Mucosa of rectum (tissue), 2 donors: ENCODE results near the gene TAS2R46.
"Not testable (repeated sequence)": the region's sequence is repeated elsewhere in the genome, so short reads cannot be mapped to it uniquely, and the experiment has no call there.

Experiments used
- H3K27ac ChIP-seq, 2 donors: one replicate each; pipeline ENCODE4 v1.7.0; 2013; ENCODE audit warnings: inconsistent platforms in 2 of 2, low read depth in 2 of 2, low read length in 2 of 2
- H3K27me3 ChIP-seq, 2 donors: one replicate each; pipeline ENCODE4 v1.7.0; 2013; ENCODE audit warnings: low read length in 2 of 2; ENCODE audit not compliant: control insufficient read depth in 2 of 2, insufficient read depth in 2 of 2
- H3K36me3 ChIP-seq, 2 donors: one replicate each; pipeline ENCODE4 v1.7.0; 2013; ENCODE audit warnings: low read length in 2 of 2; ENCODE audit not compliant: control insufficient read depth in 2 of 2, insufficient read depth in 2 of 2
- H3K4me1 ChIP-seq, 2 donors: one replicate each; pipeline ENCODE4 v1.7.0; 2013; ENCODE audit warnings: low read length in 2 of 2, mild to moderate bottlenecking in 1 of 2; ENCODE audit not compliant: control insufficient read depth in 2 of 2, insufficient read depth in 2 of 2
- H3K4me3 ChIP-seq, 2 donors: one replicate each; pipeline ENCODE4 v1.7.0; 2013; ENCODE audit warnings: low read length in 2 of 2
- H3K9ac ChIP-seq, 2 donors: one replicate each; pipeline ENCODE4 v1.7.0; 2013; ENCODE audit warnings: low read length in 2 of 2, low read depth in 1 of 2, mild to moderate bottlenecking in 1 of 2
- H3K9me3 ChIP-seq, 2 donors: one replicate each; pipeline ENCODE4 v1.7.0; 2013; ENCODE audit warnings: low read length in 2 of 2; ENCODE audit not compliant: control insufficient read depth in 2 of 2
- donor health status: healthy.
- donor health status: Normal muscosa, but diverticular disease.

Gene TAS2R46

DNA sequence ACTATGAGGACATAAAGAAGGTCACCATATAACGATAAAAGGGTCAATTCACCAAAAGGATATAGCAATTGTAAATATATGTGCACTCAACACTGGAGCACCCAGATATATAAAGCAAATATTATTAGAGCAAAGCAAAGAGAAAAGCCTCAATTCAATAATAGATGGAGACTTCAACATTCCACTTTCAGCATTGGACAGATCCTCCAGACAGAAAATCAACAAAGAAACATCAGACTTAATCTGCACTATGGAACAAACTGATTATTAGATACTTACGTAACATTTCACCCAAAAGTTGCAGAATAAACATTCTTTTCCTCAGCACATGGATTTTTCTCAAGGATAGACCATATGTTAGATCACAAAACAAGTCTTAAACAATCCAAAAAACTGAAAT is 20.7 kb downstream of the TAS2R46 start:
- not testable (repeated sequence) for H3K36me3 ChIP-seq

DNA sequence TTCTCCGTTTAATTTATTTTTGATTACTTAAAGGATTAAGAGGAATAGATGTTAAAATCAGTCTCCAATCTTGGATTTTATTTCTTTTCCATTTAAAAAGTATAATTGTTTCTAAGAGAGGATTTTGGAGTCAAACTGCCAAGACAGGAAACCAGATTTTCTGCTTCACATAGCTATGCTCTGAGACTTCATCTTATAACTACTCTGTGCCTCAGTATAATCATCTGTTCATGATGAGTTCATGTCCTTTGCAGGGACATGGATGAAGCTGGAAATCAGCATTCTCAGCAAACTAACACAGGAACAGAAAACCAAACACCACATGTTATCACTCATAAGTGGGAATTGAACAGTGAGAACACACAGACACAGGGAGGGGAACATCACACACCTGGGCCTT is 21.9 kb downstream of the TAS2R46 start:
- Histone ChIP-seq H3K36me3 (no peaks in the 10 kb centered on the region), H3K27me3 (no peaks in the 10 kb centered on the region), H3K9me3 (no peaks in the 10 kb centered on the region), H3K4me1 (no peaks in the 10 kb centered on the region), H3K27ac (no peak overlapping the region), H3K9ac (no peak overlapping the region), H3K4me3 (no peak overlapping the region)

More for the DNA sequence above, 20.7 kb downstream of the TAS2R46 start:
- H3K9me3 ChIP-seq, H3K4me3 ChIP-seq, H3K9ac ChIP-seq, H3K27me3 ChIP-seq, H3K4me1 ChIP-seq, H3K27ac ChIP-seq: not testable (repeated sequence)

DNA sequence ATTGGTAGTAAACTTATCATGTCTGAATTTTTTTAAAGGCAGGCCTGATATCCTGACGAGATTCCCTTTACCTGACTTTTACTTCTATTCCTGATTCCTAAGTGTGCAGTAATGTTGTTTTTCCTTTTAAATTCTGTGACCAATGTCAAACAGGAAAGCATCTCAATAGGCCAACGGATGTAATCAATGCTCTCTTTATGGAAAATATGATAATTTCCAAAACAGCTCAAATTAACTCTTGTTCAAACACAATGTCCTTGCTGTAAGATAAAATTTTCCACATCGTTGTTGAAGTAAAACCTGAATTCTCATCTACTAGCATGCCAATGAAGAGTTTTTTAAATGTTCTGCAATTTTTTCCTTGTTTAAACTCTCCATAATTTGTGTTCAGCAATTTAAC is 22.9 kb downstream of the TAS2R46 start:
- H3K9ac ChIP-seq = no peak overlapping the region
- H3K27ac ChIP-seq = no peak overlapping the region
- H3K27me3 ChIP-seq = no peaks in the 10 kb centered on the region
- no peaks in the 10 kb centered on the region for H3K9me3 ChIP-seq
- no peaks in the 10 kb centered on the region for H3K36me3 ChIP-seq
- H3K4me3 ChIP-seq = no peak overlapping the region
- no peaks in the 10 kb centered on the region for H3K4me1 ChIP-seq

DNA sequence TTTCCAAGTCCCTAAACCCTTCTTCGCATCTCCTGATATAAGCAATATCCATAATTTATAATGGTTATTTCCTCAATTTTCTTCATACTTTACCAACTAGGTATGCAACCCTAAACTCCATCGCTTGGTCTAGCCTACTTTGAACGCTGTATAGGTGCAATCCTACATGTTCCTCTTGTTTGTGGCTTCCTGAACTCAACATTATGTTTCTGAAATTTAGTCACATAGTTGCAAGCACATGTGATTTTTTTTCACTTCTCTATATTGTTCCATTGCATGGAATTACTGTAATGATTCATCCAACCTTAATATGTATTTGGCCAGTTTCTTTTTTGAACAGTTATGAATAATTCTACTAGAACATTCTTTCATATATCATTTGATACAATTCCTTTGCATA is 28.1 kb downstream of the TAS2R46 start:
- H3K4me1 ChIP-seq, H3K9me3 ChIP-seq, H3K9ac ChIP-seq, H3K27ac ChIP-seq, H3K27me3 ChIP-seq, H3K4me3 ChIP-seq, H3K36me3 ChIP-seq: not testable (repeated sequence)

DNA sequence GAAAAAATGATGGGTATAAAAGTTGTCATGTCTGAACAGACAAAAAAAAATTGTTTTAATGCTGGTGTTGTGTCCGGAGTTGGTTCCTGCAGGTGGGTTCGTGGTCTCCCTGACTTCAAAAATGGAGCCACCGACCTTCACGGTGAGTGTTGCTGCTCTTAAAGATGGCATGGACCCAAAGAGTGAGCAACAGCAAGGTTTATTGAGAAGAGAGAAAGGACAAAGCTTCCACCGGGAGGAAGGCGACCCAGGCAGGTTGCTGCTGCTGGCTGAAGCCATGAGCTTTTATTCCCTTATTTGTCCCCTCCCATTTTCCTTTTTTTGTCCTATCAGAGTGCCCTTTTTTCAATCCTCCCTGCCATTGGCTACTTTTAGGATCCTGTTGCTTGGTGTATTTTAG is 30.8 kb downstream of the TAS2R46 start, which contains the start of gene TAS2R31:
TAS2R31 (minus strand) TSS at position 101 of the 400 bp plus-strand sequence; CDS start at position 29, 72 bp downstream.
- Histone ChIP-seq H3K9me3 (no peaks in the 10 kb centered on the region), H3K4me1 (no peaks in the 10 kb centered on the region), H3K27ac (no peak within 1 kb of the TSS), H3K27me3 (no peaks in the 10 kb centered on the region), H3K36me3 (peaks cover 0 to 9% of the 10 kb centered on the region in 2 donors), H3K9ac (no peak within 1 kb of the TSS), H3K4me3 (no peak within 1 kb of the TSS)

DNA sequence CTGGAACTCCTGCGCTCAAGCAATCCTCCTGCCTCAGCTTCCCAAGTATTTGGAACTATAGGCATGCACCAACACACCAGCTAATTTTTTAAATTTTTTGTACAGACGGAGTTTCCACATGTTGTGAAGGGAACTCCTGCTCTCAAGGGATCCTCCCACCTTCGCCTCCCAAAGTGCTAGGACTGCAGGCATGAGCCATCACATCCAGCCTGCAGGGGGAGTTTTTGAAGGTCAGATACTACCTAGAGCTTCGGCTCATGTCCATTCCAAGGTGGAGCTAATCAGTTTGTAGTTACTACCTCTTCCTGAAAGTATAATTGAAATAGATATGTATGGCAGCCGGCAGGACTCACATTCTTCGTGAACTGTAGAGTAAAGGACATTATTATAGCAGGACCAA is 36.0 kb downstream of the TAS2R46 start:
- H3K27me3 ChIP-seq = no peaks in the 10 kb centered on the region
- H3K27ac ChIP-seq = no peak overlapping the region
- H3K4me3 ChIP-seq = no peak overlapping the region
- H3K36me3 ChIP-seq = peaks cover 0 to 9% of the 10 kb centered on the region in 2 donors
- no peaks in the 10 kb centered on the region for H3K4me1 ChIP-seq
- no peak overlapping the region for H3K9ac ChIP-seq
- H3K9me3 ChIP-seq = no peaks in the 10 kb centered on the region

DNA sequence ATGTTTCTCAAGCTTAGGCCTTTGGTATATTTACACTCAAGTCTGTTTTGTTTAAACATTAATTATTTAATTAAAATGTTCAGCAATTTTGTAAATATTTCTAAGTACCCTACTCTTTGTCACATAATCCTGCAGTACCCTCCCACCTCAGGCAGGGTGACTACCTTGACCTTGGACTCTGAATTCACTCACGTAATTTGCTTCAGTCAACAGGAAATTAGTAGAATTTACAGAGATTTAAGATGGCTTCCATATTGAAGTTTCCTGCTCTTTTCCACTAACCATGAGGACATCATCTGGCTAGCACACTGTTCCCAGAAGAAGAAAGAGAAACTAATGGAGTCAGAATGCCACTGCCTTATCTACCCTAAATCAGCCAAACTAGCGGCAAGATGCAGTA is 38.7 kb downstream of the TAS2R46 start:
- Histone ChIP-seq H3K9ac (no peak overlapping the region), H3K9me3 (no peaks in the 10 kb centered on the region), H3K4me1 (no peaks in the 10 kb centered on the region), H3K27me3 (no peaks in the 10 kb centered on the region), H3K27ac (no peak overlapping the region), H3K36me3 (peaks cover 0 to 9% of the 10 kb centered on the region in 2 donors), H3K4me3 (no peak overlapping the region)

DNA sequence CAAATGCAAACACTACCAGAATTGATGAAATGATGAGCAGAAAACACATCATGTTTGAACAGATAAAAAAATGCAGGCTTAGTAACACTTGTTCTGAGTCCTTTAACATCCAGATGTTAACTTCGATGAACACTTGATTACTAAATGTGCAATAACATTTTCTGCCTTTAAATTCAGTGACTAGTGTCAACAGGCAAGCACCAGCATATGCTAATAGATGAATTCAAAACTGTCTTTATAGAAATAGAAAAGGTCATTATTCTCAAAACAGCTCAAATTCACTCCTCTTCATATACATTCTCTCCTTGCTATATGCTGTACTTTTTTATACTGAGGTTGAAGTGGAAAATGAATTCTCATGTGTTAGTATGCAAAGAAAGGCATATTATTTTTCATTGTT is 39.6 kb downstream of the TAS2R46 start, which contains the start of gene TAS2R19:
TAS2R19 (minus strand) TSS at position 101 of the 400 bp plus-strand sequence; CDS start at position 52, 49 bp downstream.
- H3K4me1 ChIP-seq = no peaks in the 10 kb centered on the region
- H3K9me3 ChIP-seq = no peaks in the 10 kb centered on the region
- no peak within 1 kb of the TSS for H3K27ac ChIP-seq
- peaks cover 0 to 2% of the 10 kb centered on the region in 2 donors for H3K36me3 ChIP-seq
- no peaks in the 10 kb centered on the region for H3K27me3 ChIP-seq
- no peak within 1 kb of the TSS for H3K9ac ChIP-seq
- no peak within 1 kb of the TSS for H3K4me3 ChIP-seq

DNA sequence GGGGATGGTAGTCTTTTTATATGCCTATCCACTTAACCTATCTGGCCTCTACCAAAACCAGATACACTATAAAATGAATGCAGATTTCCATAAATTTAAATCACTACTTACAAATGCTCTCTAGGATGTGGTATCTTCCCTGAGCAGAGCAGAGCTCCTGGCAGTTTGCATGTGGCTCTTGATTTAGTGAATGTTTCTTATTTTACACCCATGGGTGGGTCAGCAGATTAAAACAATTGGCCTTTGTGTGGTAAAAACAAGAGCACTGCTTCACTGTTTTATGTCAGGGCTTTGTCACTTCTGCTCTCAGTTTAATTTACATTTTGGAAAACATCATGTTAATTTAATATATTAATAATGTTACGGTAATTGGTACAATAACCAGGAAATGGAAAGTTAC is 45.2 kb downstream of the TAS2R46 start:
- peak overlapping the region; percentile 56 to 77 for H3K27ac ChIP-seq
- no peak overlapping the region for H3K9ac ChIP-seq
- no peak overlapping the region for H3K4me3 ChIP-seq
- no peaks in the 10 kb centered on the region for H3K27me3 ChIP-seq
- H3K36me3 ChIP-seq = no peaks in the 10 kb centered on the region
- H3K4me1 ChIP-seq = peaks cover 11 to 12% of the 10 kb centered on the region in 2 donors
- H3K9me3 ChIP-seq = no peaks in the 10 kb centered on the region

DNA sequence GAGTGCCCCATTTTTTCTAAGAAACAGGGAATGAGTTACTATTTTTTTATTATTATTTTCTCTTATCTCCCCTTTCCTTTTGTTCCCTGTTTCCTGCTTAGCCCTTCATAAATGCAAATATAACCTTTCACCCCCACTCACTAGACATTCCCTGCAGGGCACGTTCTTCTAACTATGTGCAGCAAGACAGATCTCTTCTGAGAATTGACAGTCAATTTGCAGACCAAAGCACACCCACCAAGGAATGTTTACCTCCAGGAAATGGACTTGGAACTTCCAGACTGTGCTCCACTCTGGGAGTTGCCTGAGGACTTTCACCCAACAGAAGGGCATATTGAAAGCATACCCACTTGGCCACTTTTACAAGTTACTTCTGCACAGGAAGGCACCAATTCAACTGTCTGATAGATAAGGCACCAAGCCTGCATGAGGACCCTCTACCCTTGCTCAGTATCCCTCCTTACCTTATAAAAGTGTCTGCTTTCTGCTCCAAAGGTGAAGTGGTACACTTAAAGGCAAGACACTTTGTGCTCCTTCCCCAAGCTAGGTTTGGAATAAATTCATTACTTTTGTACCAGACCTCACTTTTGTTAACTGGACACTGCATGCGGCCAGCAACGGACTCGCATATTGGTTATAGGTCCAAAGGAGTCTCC is 46.2 kb downstream of the TAS2R46 start:
- Histone ChIP-seq H3K9me3 (no peaks in the 10 kb centered on the region), H3K27ac (peak overlapping the region; percentile 56 to 77)

More for the DNA sequence above, 46.2 kb downstream of the TAS2R46 start:
- Histone ChIP-seq H3K4me3 (peak overlapping the region in 1 of 2 donors; percentile 16), H3K9ac (no peak overlapping the region), H3K27me3 (no peaks in the 10 kb centered on the region), H3K4me1 (peaks cover 11 to 12% of the 10 kb centered on the region in 2 donors), H3K36me3 (no peaks in the 10 kb centered on the region)
